Kidney epithelial cell (primary cell): ENCODE results near the gene TNFRSF25. TPM values are rescaled to one million over a fixed set of nuclear protein-coding genes. Genes with fewer than 3 reads are reported as not detected.
"Not testable (repeated sequence)": the region's sequence is repeated elsewhere in the genome, so short reads cannot be mapped to it uniquely, and the experiment has no call there.

Experiments used
- DNase-seq: peaks from one replicate; pipeline ENCODE4 v3.0.0-alpha.2; 2010; ENCODE audit warnings: low read depth
- H3K27me3 ChIP-seq: 2 replicates; pipeline ENCODE4 v1.6.0; 2011; ENCODE audit warnings: low read length; ENCODE audit not compliant: control insufficient read depth, insufficient read depth
- H3K36me3 ChIP-seq: 2 replicates; pipeline ENCODE4 v1.5.1; 2011; ENCODE audit warnings: low read length; ENCODE audit not compliant: control insufficient read depth, insufficient read depth
- H3K4me3 ChIP-seq: 2 replicates; pipeline ENCODE4 v1.5.1; 2011; ENCODE audit warnings: low read depth, mild to moderate bottlenecking, control low read depth, low read length
- CTCF ChIP-seq: IDR thresholded peaks from 2 replicates; pipeline ENCODE4 v1.5.1; 2011; ENCODE audit warnings: mild to moderate bottlenecking, moderate library complexity, low read length, control low read depth, inconsistent platforms; ENCODE audit not compliant: insufficient read depth, poor library complexity, severe bottlenecking
- total RNA-seq: library from RNA; depleted of rRNA; stranded (reverse); fragments of >200 nt; gene quantifications from 2 replicates; pipeline ENCODE4 v1.2.3, GENCODE V29; 2015

The TNFRSF25 gene
- total RNA-seq, 1 donor from 2014 or later = 20.2 TPM

GRCh38 chr1:6435129-6435528 lies 30.8 kb downstream of the TNFRSF25 start:
- TF ChIP-seq CTCF = no peak
- H3K4me3 ChIP-seq = no peak overlapping the region
- DNase-seq = no peak

DNA sequence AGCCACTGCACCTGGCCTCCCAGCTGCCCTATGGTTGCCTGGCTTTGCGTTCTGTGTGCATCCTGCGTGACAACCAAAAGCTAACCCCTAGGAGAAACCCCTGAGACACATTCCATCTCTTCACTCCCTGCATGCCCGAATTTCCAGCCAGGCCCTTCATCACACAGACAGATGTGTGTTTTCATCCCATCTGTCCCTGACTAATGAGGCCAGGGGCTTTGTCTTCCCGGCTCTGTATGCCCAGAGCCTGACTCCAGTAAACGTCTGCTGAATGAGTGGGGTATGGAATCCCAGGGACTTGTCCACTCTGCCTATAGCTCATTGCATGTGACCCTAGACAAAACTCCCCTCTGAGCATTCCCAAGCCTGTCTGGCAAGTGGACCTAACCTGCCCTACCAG lies 31.8 kb downstream of the TNFRSF25 start:
- DNase-seq = no peak
- no peaks in the 10 kb centered on the region for H3K36me3 ChIP-seq
- H3K4me3 ChIP-seq = no peak overlapping the region
- peaks cover 33% of the 10 kb centered on the region for H3K27me3 ChIP-seq
- TF ChIP-seq CTCF = no peak

More at GRCh38 chr1:6435129-6435528, 30.8 kb downstream of the TNFRSF25 start:
- H3K27me3 ChIP-seq = peaks cover 31% of the 10 kb centered on the region
- no peaks in the 10 kb centered on the region for H3K36me3 ChIP-seq

DNA sequence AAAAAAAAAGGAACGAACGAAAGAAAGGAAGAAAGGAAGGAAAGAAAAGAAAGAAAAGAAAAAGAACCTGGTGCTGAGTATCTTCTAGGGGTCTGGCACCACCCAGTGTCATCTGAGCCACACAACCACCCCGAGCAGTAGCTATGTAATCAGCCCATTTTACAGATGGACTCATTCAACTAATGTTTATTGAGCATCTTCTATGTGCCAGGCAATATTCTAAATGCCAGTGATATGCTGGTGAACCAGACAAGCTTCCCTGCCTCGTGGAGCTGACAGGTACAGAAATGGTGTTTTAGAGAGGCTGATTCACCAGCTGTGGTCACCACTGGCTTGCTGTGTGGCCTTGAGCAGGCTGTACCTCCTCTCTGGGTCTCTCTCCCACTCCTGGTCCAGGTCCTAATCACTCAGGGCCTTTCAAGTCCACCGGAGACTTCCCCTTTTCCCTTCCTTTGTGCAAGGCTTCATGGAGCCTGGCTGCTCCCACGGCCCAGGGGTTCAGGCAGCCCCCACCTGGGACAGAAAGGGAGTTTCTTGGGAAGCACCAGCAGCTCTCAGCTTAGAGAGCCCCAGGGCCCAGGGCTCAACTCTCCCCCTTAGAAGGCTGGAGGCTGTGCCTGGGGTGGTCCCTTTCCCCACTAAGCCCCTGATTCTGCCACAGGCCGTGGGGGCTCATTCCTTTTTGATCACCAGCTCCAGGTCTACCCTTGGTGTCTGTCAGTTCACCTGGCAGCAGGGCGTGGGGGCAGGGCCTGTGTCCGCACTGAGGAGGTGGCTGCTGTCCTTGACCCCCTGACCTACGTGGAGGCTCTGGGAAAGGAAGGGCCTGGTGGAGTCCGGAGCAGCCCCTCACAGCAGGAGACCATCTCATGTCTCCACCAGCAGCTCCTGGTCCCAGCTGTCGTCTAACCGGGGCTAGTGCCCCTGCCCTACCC lies 34.1 kb downstream of the TNFRSF25 start:
- not testable (repeated sequence) for DNase-seq, H3K4me3 ChIP-seq, H3K36me3 ChIP-seq
- peaks cover 32% of the 10 kb centered on the region for H3K27me3 ChIP-seq

DNA sequence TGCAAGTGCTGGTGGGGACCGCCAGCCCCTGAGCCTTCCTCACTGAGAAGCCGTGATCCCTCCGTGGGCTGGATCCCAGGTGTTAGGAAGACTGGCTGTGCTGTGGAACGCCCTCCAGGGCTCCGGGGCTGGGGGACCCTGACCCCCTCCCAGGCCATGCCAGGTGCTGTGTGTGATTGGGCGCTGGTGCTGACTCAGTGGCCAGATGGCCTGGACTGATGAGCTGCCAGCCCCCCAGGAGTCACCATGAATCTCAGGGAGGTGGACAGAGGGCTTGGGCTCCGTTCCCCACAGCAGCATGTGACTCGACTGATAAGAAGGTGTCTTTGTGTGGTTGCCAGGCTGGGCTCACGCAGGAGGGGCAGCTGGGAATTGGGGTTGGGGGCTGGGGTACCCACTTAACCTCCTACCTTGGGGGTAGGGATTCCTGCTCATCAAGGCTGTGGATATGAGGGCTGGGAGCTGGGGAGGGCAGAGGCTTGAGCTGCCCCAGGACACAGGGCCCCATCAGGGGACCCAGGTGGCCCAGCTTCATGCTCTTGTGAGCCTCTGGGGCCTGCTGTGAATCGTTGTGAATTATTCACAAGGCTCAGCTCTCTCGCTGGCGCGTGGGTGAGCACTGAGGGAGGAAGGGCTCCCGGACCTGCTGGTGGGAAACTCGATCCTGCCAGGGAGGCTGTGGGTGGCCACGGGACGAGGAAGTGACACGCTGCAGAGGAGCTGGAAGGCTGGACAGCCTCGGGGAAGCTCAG lies 36.1 kb downstream of the TNFRSF25 start:
- H3K4me3 ChIP-seq, H3K36me3 ChIP-seq, DNase-seq: not testable (repeated sequence)
- H3K27me3 ChIP-seq = peaks cover 44% of the 10 kb centered on the region

- DNase-seq, H3K4me3 ChIP-seq, H3K36me3 ChIP-seq: not testable (repeated sequence)
- H3K27me3 ChIP-seq = peaks cover 51% of the 10 kb centered on the region
Observed at GRCh38 chr1:6428453-6428852, 37.5 kb downstream of the TNFRSF25 start.

DNA sequence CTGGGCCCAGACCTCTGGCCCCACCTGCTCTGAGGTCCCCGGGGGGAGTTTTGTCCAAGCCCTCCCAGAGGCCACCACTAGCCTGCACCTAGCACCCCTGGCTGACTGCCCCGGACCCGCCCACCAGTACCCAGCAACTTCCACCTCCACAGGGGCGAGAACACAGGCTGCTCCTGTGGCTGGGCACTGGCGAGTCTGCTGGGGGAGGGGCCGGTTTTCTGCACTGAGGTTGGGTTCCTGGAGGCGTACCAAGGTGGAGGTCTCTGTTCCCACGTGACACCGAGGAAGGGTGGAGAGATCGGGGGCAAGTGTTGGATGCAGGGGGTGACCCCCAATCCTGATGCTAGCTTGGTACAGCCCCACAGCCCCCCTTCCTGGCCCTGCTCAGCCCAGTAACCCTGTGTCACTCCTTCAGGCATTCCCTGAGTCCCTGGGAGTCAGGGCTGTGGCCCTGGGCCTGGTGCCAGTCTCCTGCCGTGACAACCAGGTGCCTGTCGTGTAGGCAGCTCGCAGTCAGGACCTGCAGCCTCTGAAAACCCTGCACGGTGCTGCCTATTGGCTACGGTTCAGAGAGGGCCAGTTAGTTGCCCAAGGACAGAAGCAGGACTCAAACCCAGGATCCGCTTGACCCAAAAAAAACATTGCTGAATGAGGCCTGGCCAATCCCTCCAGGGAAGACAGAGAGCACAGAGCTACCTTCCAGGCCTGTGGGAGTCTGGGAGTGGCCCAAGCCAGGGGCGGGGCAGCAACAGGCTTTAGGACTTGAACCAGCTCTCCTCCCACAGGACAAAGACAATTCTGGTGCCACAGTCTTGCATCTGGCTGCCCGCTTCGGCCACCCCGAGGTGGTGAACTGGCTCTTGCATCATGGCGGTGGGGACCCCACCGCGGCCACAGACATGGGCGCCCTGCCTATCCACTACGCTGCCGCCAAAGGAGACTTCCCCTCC lies 38.3 kb downstream of the TNFRSF25 start:
- peaks cover 55% of the 10 kb centered on the region for H3K27me3 ChIP-seq
- no peak overlapping the region for H3K4me3 ChIP-seq
- DNase-seq = no peak
- no peak for TF ChIP-seq CTCF
- H3K36me3 ChIP-seq = no peaks in the 10 kb centered on the region
